Hepatocyte (in vitro differentiated cells): ENCODE measurements around the gene ITPKA. TPM values are rescaled to one million over a fixed set of nuclear protein-coding genes. Genes with fewer than 3 reads are reported as not detected.

ENCODE experiments used
- DNase-seq: peaks from one replicate; pipeline ENCODE4 v3.0.0-alpha.2; 2016; ENCODE audit warnings: low spot score
- H2AFZ ChIP-seq: fragments of 200-600 bp; sonication (generic); 2 replicates; pipeline ENCODE4 v1.6.0; 2016; ENCODE audit warnings: antibody characterized with exemption, mild to moderate bottlenecking
- H3K27ac ChIP-seq: fragments of 200-600 bp; sonication (generic); 2 replicates; pipeline ENCODE4 v1.5.1; 2016; ENCODE audit warnings: mild to moderate bottlenecking
- H3K27me3 ChIP-seq: fragments of 200-600 bp; sonication (generic); 2 replicates; pipeline ENCODE4 v1.6.1; 2016
- H3K36me3 ChIP-seq: fragments of 200-600 bp; sonication (generic); replicated peaks from 2 replicates; pipeline ENCODE4 v1.5.1; 2016; ENCODE audit warnings: low read depth; ENCODE audit not compliant: insufficient read depth
- H3K4me1 ChIP-seq: fragments of 200-600 bp; sonication (generic); 2 replicates; pipeline ENCODE4 v1.5.1; 2016; ENCODE audit warnings: mild to moderate bottlenecking, moderate library complexity; ENCODE audit not compliant: insufficient read depth
- H3K4me2 ChIP-seq: fragments of 200-600 bp; sonication (generic); 2 replicates; pipeline ENCODE4 v1.6.0; 2016
- H3K4me3 ChIP-seq: fragments of 200-600 bp; sonication (generic); 2 replicates; pipeline ENCODE4 v1.5.1; 2016; ENCODE audit warnings: mild to moderate bottlenecking
- H3K79me2 ChIP-seq: fragments of 200-600 bp; sonication (generic); 2 replicates; pipeline ENCODE4 v1.6.0; 2017; ENCODE audit warnings: mild to moderate bottlenecking
- H3K9me2 ChIP-seq: fragments of 200-600 bp; sonication (generic); replicated peaks from 2 replicates; pipeline ENCODE4 v1.6.0; 2017; ENCODE audit warnings: mild to moderate bottlenecking; ENCODE audit not compliant: insufficient read depth
- H3K9me3 ChIP-seq: fragments of 200-600 bp; sonication (generic); 2 replicates; pipeline ENCODE4 v1.5.1; 2016; ENCODE audit warnings: low read depth, mild to moderate bottlenecking
- H4K20me1 ChIP-seq: fragments of 200-600 bp; sonication (generic); 2 replicates; pipeline ENCODE4 v1.6.0; 2016; ENCODE audit warnings: mild to moderate bottlenecking; ENCODE audit not compliant: insufficient read depth, poor library complexity, severe bottlenecking
- CTCF ChIP-seq: fragments of 200-600 bp; sonication (generic); IDR thresholded peaks from 2 replicates; pipeline ENCODE4 v1.5.1; 2016; ENCODE audit warnings: antibody characterized with exemption, mild to moderate bottlenecking; ENCODE audit not compliant: poor library complexity
- EZH2 ChIP-seq: fragments of 200-600 bp; sonication (generic); IDR thresholded peaks from 2 replicates; pipeline ENCODE4 v1.6.1; 2016; ENCODE audit warnings: antibody characterized with exemption, mild to moderate bottlenecking, borderline replicate concordance
- EZH2phosphoT487 ChIP-seq: fragments of 200-600 bp; sonication (generic); IDR thresholded peaks from one replicate; pipeline ENCODE4 v1.6.1; 2018; ENCODE audit warnings: antibody characterized with exemption, mild to moderate bottlenecking, low read depth, moderate library complexity; ENCODE audit not compliant: unreplicated experiment, severe bottlenecking
- WGBS: methylation state at CpG from one replicate; pipeline ENCODE4 v1.1.6; 2016; ENCODE audit warnings: low lambda C conversion rate; ENCODE audit errors: missing lambda C conversion rate; 5-methylcytosine and 5-hydroxymethylcytosine counted together
- polyA plus RNA-seq: library from polyadenylated mRNA; unstranded; fragments of >200 nt; fragmentation: Nextera tagmentation; extraction: Ambion mirVana; gene quantifications from 2 replicates; pipeline ENCODE4 v1.2.1, GENCODE V29; 2016
- total RNA-seq: library from RNA; depleted of rRNA; stranded (reverse); fragments of >200 nt; gene quantifications from 2 replicates; pipeline ENCODE4 v1.2.3, GENCODE V29; 2014

The ITPKA gene
- total and polyA plus RNA-seq, 2 experiments from 2014 or later, result 20.5 to 33.3 TPM

- Histone ChIP-seq H3K79me2 (peaks cover 30% of the 10 kb centered on the region), H3K4me3 (no peak overlapping the region), H3K9me2 (no peaks in the 10 kb centered on the region), H3K27me3 (peaks cover 62% of the 10 kb centered on the region), H3K4me2 (peak overlapping the region; percentile 84), H3K27ac (no peak overlapping the region), H3K4me1 (no peaks in the 10 kb centered on the region), H3K9me3 (no peaks in the 10 kb centered on the region), H3K36me3 (no peaks in the 10 kb centered on the region), H2AFZ (no peak overlapping the region), H4K20me1 (no peaks in the 10 kb centered on the region)
- TF ChIP-seq CTCF (no peak), EZH2 (peak; percentile 71), EZH2phosphoT487 (peak; percentile 53)
- DNase-seq, result no peak
- 27% methylated on average over 54 of the region's 64 CpGs for WGBS
Measured at GRCh38 chr15:41501931-41502794, 8.5 kb downstream of the ITPKA start.

- H3K4me2 ChIP-seq, result peak overlapping the region; percentile 84
- no peak overlapping the region for H3K27ac ChIP-seq
- H3K9me2 ChIP-seq, result no peaks in the 10 kb centered on the region
- no peak overlapping the region for H3K4me3 ChIP-seq
- DNase-seq, result no peak
- peaks cover 22% of the 10 kb centered on the region for H3K79me2 ChIP-seq
- TF ChIP-seq EZH2 (no peak), EZH2phosphoT487 (peak; percentile 28)
- no peaks in the 10 kb centered on the region for H4K20me1 ChIP-seq
- 41% methylated on average over 48 of the region's 54 CpGs for WGBS
- no peaks in the 10 kb centered on the region for H3K36me3 ChIP-seq
- H2AFZ ChIP-seq, result no peak overlapping the region
- H3K4me1 ChIP-seq, result no peaks in the 10 kb centered on the region
- H3K27me3 ChIP-seq, result peaks cover 59% of the 10 kb centered on the region
- H3K9me3 ChIP-seq, result no peaks in the 10 kb centered on the region
Measured at GRCh38 chr15:41502795-41503668, 9.4 kb downstream of the ITPKA start.

GRCh38 chr15:41503669-41504010 lies 10.0 kb downstream of the ITPKA start:
- H3K36me3 ChIP-seq, result no peaks in the 10 kb centered on the region
- 91% methylated on average over 5 of the region's 5 CpGs for WGBS
- H3K4me2 ChIP-seq, result no peak overlapping the region
- no peak overlapping the region for H3K4me3 ChIP-seq
- H4K20me1 ChIP-seq, result no peaks in the 10 kb centered on the region
- H3K27ac ChIP-seq, result no peak overlapping the region
- H2AFZ ChIP-seq, result no peak overlapping the region
- DNase-seq, result no peak
- H3K9me2 ChIP-seq, result no peaks in the 10 kb centered on the region
- H3K79me2 ChIP-seq, result peaks cover 18% of the 10 kb centered on the region
- H3K9me3 ChIP-seq, result no peaks in the 10 kb centered on the region
- TF ChIP-seq EZH2phosphoT487, result no peak
- TF ChIP-seq EZH2, result no peak
- TF ChIP-seq CTCF, result no peak
- H3K4me1 ChIP-seq, result no peaks in the 10 kb centered on the region
- H3K27me3 ChIP-seq, result peaks cover 52% of the 10 kb centered on the region
